ENCODE results near the gene PRR14.

PRR14 gene

GRCh38 chr16:30691907-30692306 is 41.1 kb downstream of the PRR14 start (continued):
- TF ChIP-seq ZNF658 (tag by site-specific recombination; IDR thresholded peaks at IDR 0.05) (no peak), TRIM28 (IDR thresholded peaks at IDR 0.05; ENCODE audit: borderline replicate concordance, low read length) (no peak), ZNF621 (tag by site-specific recombination; IDR thresholded peaks at IDR 0.05) (no peak), SCRT2 (tag by site-specific recombination; IDR thresholded peaks at IDR 0.05) (no peak), ZNF426 (tag by site-specific recombination; IDR thresholded peaks at IDR 0.05) (no peak), HIC1 (tag by site-specific recombination; IDR thresholded peaks at IDR 0.05) (no peak), ZNF768 (tag by site-specific recombination; IDR thresholded peaks at IDR 0.05) (no peak), ZNF549 (tag by site-specific recombination; IDR thresholded peaks at IDR 0.05) (no peak), ZNF394 (tag by site-specific recombination; IDR thresholded peaks at IDR 0.05; ENCODE audit: borderline replicate concordance) (no peak), ZNF530 (tag by site-specific recombination; IDR thresholded peaks at IDR 0.05; ENCODE audit: low read depth) (no peak), ZBTB20 (tag by site-specific recombination; IDR thresholded peaks at IDR 0.05) (no peak), ZNF133 (tag by site-specific recombination; IDR thresholded peaks at IDR 0.05) (no peak)
- TF ChIP-seq, protein P1, sequence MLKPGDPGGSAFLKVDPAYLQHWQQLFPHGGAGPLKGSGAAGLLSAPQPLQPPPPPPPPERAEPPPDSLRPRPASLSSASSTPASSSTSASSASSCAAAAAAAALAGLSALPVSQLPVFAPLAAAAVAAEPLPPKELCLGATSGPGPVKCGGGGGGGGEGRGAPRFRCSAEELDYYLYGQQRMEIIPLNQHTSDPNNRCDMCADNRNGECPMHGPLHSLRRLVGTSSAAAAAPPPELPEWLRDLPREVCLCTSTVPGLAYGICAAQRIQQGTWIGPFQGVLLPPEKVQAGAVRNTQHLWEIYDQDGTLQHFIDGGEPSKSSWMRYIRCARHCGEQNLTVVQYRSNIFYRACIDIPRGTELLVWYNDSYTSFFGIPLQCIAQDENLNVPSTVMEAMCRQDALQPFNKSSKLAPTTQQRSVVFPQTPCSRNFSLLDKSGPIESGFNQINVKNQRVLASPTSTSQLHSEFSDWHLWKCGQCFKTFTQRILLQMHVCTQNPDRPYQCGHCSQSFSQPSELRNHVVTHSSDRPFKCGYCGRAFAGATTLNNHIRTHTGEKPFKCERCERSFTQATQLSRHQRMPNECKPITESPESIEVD (tag by site-specific recombination; IDR thresholded peaks at IDR 0.05): no peak
- TF ChIP-seq, protein P2, sequence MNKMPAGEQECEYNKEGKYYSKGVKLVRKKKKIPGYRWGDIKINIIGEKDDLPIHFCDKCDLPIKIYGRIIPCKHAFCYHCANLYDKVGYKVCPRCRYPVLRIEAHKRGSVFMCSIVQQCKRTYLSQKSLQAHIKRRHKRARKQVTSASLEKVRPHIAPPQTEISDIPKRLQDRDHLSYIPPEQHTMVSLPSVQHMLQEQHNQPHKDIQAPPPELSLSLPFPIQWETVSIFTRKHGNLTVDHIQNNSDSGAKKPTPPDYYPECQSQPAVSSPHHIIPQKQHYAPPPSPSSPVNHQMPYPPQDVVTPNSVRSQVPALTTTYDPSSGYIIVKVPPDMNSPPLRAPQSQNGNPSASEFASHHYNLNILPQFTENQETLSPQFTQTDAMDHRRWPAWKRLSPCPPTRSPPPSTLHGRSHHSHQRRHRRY (tag by site-specific recombination; IDR thresholded peaks at IDR 0.05): no peak

DNA sequence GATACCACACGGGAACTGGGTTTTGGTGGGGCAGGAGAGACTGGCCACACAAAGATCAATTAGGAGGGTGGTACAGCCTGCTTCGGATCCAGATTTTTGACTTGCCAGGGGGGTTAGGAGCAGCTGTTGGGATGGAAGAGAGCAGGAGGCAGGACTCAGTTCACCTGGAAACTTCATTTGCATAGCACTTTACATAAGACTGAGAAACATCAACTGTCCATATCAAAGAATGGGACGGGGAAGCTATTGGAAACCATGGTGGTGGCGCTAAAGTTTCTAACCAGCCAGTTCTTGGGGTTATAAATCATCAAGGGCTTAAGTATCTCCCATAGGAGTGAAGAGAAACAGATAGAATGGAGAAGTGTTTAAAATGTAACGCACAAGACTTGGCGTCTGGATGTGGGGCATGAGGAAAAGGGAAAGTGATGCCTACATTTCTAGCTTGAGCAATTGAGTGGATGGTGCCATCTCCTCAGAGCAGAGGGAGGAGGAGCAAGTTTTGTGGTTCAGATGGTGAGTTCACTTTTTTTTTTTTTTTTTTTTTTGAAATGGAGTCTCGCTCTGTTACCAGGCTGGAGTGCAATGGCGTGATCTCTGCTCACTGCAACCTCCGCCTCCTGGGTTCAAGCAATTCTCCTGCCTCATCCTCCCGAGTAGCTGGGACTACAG is 41.8 kb downstream of the PRR14 start:
- ChIA-PET CTCF (interaction anchor here (0.7 to 5.8 kb wide), 6 partner anchors 8 to 263 kb away, joined by 3 to 43 read pairs (median 6); partner anchors contain the start of genes DCTPP1, FBRS, PRR14 and SEPHS2), POLR2A (interaction anchor here (0.7 to 1.2 kb wide), 3 partner anchors 26 to 162 kb away, joined by 3 to 13 read pairs (median 3); no protein-coding TSS in a partner anchor)
- Histone ChIP-seq H3K9me3 (ENCODE audit: control insufficient read depth, insufficient read depth, low read depth, low read length) (no peaks in the 10 kb centered on the region), H3K27ac (ENCODE audit: extremely low read depth, low read depth, low read length) (no peak overlapping the region), H3K4me1 (ENCODE audit: control insufficient read depth, insufficient read depth, low read length) (no peaks in the 10 kb centered on the region), H3K4me3 (ENCODE audit: low read depth, low read length) (no peak overlapping the region), H3K36me3 (ENCODE audit: control insufficient read depth in 2 of 2, insufficient read depth in 1 of 2, low read length in 2 of 2) (no peaks in the 10 kb centered on the region; a peak in 1 of 3 replicates)
- TF ChIP-seq ZNF701 (tag by site-specific recombination; IDR thresholded peaks at IDR 0.05) (no peak), ZNF341 (tag by site-specific recombination; IDR thresholded peaks at IDR 0.05; ENCODE audit: low read depth) (0 out of 2 replicates have a peak, but pooled peaks have one; percentile 8), ZBTB17 (tag by site-specific recombination; IDR thresholded peaks at IDR 0.05) (peak; percentile 20; the same call in 1 of the 2 replicates), ZNF19 (tag by site-specific recombination; IDR thresholded peaks at IDR 0.05; ENCODE audit: low read depth) (no peak), ZNF221 (tag by site-specific recombination; IDR thresholded peaks at IDR 0.05; ENCODE audit: borderline replicate concordance) (no peak), ZNF394 (tag by site-specific recombination; IDR thresholded peaks at IDR 0.05; ENCODE audit: borderline replicate concordance) (no peak), ZSCAN23 (tag by site-specific recombination; IDR thresholded peaks at IDR 0.05) (no peak)
- TF ChIP-seq, protein P3, sequence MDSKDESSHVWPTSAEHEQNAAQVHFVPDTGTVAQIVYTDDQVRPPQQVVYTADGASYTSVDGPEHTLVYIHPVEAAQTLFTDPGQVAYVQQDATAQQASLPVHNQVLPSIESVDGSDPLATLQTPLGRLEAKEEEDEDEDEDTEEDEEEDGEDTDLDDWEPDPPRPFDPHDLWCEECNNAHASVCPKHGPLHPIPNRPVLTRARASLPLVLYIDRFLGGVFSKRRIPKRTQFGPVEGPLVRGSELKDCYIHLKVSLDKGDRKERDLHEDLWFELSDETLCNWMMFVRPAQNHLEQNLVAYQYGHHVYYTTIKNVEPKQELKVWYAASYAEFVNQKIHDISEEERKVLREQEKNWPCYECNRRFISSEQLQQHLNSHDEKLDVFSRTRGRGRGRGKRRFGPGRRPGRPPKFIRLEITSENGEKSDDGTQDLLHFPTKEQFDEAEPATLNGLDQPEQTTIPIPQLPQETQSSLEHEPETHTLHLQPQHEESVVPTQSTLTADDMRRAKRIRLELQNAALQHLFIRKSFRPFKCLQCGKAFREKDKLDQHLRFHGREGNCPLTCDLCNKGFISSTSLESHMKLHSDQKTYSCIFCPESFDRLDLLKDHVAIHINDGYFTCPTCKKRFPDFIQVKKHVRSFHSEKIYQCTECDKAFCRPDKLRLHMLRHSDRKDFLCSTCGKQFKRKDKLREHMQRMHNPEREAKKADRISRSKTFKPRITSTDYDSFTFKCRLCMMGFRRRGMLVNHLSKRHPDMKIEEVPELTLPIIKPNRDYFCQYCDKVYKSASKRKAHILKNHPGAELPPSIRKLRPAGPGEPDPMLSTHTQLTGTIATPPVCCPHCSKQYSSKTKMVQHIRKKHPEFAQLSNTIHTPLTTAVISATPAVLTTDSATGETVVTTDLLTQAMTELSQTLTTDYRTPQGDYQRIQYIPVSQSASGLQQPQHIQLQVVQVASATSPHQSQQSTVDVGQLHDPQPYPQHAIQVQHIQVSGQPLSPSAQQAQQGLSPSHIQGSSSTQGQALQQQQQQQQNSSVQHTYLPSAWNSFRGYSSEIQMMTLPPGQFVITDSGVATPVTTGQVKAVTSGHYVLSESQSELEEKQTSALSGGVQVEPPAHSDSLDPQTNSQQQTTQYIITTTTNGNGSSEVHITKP (tag by site-specific recombination; IDR thresholded peaks at IDR 0.05): peak; percentile 59
